HG02870 (cell line): ENCODE data around the gene SUMF1.
"Not testable (repeated sequence)": the region's sequence is repeated elsewhere in the genome, so short reads cannot be mapped to it uniquely, and the experiment has no call there.

Experiments used
- ATAC-seq: cut with Tn5 transposase; IDR thresholded peaks from one replicate; pipeline ENCODE4 v1.9.1; 2021; ENCODE audit warnings: mild to moderate bottlenecking, moderate library complexity; ENCODE audit not compliant: unreplicated experiment

Gene SUMF1

DNA sequence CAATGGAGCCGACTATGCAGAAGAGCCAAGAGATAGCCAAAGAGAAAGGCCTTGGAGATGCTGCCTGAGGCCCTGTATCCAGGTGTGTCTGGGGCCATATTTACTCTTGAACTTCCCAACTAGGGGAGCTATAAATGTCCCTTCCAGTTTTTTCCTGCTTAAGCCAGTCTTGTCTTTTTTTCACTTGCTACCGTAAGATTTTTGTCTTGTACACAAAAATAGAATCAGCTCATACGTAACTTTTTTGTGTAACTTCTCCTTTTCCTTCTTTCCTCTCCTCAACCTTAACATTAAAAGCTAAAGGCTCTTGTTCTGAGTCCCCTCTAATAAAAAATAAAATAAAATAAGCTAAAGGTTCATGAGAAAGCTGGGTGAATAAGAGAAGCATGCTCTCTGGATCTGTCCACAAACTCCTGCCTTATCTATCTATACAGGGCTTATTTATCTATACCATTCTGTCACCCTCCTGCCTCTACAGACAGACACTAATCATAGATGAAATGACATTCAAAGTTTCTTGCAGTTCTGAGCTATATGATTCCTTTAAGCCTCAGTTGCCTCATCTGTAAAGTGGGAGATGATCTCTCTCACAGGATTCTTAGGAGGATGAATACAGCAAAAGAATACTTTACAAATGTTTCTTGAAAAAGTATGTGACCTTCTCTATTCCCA, 4.6 kb downstream of the SUMF1 start:
- no peak for ATAC-seq

DNA sequence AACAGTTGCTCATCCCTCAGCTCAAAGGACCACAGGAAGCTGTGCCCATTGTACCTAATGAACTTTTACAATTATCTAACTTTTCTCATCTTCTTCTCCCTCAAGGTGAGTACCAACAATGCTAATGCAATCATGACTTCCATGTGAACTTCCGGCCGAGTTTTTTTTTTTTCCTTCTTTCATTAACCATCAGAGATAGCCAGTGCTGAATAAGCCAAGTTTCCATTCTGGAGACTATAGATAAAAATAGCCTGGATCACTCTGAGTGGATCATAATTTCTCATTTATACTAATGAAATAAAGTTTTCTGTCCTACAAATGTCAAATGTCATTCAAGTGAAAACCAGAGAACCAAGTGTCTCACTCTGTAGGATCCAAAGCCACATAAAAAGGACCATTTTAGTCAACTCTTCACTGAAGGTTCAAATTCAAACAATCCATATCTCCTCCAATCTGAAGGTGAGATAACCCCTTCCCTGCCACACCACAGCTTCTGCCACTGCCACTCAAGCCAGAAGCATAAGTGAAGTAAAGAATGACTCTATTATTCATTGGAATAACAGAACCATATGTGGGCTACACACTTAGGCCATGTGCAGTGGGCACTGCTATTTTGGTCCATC, 5.5 kb downstream of the SUMF1 start:
- no peak for ATAC-seq

DNA sequence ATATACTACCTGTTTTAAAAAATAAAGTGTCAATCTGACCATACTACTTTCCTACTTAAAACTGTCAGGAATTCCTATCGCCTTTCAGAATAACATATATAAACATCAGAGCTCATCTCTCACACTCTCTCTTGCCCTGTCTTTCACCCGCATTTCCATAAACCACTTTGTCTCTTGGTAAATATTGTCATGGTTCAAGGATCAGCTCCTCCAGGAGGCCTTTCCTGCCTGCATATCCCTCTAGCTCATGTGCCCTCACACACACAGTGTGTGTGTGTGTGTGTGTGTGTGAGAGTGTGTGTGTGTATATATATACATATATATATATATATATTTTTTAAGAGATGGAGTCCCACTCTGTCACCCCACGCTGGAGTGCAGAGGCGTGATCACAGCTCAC, 6.7 kb downstream of the SUMF1 start:
- no peak for ATAC-seq

DNA sequence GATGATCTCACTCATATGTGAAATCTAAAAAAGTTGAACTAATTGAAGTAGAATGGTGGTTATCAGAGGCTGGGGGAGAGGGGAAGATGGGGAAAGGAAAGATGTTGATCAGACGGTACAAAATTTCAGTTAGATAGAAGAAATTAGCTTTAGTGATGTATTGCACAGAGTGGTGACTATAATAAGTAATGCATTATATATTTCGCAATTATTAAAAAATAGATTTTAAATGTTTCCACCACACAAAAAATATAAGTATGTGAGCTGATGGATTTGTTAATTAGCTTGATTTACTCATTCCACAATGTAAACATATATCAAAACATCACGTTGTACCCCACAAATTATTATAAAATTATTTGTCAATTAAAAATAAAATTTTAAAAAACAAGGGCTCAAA, 8.1 kb downstream of the SUMF1 start:
- ATAC-seq = no peak

DNA sequence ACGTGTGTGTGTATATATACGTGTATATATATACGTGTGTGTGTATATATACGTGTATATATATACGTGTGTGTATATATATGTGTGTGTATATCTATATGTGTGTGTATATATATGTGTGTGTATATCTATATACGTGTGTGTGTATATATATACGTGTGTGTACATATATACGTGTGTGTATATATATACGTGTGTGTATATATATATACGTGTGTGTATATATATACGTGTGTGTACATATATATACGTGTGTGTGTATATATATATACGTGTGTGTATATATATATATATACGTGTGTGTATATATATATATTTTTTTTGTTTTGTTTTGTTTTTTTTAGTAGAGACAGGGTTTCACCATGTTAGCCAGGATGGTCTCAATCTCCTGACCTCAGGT, 10.3 kb downstream of the SUMF1 start:
- ATAC-seq = not testable (repeated sequence)

DNA sequence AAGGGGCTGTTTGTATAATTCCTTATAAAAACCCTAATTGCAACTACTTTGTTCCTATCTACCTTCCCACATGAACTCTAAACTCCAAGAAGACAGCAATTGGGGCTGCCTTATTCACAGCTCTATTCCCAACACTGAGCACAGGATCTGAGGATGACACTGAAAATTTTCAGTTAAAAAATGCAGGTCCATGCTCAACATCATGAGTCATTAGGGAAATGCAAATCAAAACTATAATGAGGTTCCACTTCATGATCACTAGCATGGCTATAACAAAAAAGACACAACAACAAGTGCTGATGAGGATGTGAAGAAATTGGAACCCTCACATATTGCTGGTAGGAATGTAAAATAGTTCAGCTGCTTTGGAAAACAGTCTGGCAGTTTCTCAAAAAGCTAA, 12.9 kb downstream of the SUMF1 start:
- ATAC-seq = no peak

DNA sequence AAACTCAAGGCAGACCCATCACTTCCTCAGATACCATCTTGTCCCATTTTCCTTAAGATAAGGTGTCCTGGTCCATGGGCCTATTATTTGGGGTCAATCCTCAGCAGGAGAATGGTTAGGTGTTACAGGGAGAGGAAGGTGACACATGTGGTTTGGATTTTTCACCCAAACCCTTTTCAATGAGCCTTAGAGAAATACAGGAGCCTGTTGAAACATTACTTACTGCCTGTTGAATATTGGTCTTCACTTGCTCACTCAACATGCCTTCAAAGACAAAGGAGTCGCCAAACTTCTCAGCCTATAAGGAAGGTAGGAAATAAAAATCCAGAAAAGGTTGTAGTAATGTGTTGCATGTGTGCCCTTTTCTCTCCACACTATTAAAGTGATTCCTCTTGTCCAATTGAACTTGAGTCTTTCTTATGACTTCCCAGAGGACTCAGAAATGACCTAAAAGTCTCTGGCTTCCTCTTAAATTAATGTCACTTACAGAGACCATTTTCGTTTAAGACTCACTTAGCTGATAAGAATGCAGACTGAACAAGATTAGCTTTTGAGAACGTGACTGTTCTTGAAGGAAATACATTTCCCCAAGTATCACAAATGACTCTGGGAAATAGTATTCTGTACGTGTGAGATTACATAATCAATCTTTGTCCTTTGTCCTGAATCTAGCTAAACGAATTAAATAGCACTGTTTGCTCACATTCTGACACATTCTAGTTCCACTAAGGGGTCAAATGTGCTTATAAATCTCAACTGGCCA, 17.8 kb downstream of the SUMF1 start:
- ATAC-seq = no peak

DNA sequence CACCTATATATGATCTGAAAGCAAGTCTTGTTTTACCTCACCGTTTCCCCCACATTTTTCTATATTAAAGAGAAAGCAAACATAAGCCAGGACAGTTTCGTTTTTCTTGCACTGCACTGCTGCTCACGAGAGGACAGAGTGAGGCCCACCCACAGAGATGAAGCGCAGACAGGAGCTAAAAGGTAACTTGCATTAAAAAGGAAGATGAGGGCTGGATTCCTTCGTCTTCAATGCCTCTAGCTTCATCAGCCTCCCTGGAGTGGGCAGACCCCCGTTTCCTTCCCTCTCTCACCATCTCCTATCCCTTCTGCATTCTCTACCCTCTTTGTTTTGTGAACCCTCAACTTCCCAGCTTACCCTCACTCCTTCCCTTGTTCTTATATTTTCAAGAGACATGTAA, 18.9 kb downstream of the SUMF1 start:
- no peak for ATAC-seq

DNA sequence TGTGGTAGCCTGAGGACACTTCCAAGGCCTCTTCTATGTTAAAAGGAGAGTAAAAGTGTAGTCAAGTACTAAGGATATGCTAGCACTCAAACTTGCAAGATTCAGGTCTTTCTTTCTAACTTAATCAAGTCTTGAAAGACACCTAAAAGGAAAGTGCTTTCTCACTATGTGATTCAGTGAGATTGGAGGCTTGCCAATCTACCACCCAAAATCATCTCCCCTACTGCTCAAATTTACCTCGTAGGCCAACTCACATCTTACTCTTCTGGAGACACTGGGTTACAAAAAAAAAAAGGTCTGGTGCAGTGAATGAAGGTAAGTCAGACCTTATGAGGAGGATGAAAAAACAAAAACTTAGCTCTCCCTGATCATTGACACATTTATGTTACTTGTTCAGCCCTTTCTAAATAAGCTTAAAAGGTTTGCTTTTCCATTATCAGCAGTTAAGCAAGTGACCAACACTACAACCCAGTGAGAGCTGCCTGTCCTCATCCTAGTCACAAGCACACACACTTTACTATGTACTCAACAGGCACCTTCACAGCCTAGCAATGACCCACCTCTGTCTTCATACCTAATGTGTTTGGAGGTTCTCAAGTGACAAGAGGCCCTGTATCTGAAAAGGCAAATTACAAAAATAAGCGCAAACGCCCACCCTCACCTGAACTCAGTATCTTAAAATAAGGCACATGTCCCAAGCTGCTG, 19.6 kb downstream of the SUMF1 start:
- ATAC-seq = no peak

DNA sequence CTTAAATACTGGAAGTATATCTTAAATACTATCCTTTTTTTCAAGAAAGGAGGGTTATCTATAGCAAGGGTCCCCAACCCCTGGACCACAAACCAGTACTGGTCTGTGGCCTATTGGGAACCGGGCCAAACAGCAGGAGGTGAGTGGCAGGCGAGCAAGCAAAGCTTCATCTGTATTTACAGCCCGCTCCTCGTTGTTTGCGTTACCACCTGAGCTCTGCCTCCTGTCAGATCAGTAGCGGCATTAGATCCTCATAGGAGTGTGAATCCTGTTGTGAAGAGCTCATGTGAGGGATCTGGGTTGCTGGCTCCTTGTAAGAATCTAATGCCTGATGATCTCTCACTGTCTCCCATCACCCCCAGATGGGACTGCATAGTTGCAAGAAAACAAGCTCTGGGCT, 26.1 kb downstream of the SUMF1 start:
- no peak for ATAC-seq

DNA sequence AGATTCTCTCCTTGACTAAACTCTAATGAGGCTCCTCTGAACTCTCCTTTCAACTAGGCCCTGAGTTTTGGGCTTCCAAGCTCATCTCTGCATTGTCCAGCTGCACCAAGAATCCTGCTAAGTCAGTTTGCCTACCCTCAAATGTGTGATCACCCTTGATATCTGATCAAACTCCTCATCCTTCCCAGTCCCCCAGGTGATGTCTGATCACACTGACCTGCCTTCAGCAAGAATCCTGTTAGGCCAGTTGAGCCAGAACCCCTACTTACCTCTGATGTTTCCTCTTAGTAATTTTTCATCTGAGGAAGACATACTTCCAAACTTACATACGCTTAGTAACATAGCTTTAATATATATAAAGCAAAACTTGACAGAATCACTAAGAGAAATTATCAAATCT, 28.8 kb downstream of the SUMF1 start:
- no peak for ATAC-seq

DNA sequence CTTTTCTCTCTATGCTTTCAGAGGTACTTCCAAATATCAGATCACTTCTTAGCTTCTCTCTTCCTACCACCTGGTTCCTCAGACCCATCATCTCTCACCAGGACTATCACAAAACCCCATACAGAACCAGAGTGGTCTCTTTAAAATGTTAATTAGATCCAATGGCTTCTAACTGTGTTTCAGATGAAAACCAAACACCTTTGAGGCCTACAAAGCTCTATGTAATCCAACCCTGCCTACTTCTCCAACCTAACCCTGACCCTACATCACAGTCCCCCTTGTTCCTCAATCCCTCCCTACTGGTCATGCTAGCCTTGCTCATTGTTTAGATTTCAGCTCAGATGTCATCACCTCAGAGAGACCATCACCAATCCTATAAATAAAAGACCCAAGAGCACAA, 34.8 kb downstream of the SUMF1 start:
- no peak for ATAC-seq

DNA sequence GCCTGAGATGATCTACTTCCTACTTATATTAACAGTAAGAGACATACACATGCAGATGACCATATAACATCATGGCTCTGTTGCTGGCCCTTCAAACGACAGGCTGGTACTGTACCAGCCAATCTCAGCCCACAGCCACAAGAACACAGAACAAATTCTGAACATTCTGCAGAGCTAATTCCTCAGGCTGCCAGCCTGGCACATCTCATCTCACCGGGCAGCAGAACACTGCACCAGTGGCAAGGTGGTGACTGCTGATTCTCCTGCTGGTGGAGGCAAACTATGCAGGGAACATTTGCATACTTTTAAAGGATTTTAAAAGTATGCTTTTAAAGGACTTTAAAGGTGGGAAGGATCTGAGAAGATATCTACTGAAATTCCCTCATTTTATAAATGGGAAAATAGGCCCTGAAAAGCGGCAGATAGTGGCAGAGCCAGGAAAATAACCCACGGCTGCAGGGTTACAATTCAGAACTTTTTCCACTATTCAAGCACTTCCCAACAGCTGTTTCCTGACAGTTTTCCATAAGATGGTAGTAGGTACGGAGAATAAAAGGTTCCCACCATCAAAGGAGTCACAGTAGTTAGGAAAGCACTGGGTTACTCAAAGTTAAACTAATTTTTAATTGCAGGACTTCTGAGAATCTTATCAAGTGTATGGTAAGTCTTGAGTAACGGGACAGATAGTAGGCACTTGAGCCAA, 37.3 kb downstream of the SUMF1 start:
- no peak for ATAC-seq

DNA sequence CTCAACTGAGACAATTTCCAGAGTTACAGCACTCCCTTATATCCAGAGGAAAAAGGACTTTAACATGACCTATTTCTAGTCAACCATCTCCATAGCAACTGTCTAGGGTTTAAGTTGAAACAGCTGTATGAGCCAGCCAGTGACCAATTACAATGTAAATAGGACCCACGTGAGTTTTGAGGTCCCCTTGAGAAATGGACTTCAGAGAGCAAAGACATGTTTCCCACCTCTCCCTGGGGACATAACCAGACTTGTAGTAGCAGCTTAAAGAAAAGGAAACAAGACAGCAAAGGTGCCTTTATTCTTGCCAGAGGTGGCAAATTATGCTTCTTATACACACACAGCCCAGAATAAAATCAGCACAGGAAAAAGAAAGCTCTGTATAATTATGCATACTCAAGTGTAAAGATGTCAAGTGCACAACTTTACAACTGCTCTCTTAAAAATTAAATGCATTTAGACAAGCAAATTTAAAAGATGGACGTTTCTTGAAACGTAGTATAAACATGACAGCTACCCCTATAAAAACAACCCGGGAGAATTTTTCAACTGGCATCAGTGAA, 40.2 kb downstream of the SUMF1 start:
- ATAC-seq = peak; percentile 87

DNA sequence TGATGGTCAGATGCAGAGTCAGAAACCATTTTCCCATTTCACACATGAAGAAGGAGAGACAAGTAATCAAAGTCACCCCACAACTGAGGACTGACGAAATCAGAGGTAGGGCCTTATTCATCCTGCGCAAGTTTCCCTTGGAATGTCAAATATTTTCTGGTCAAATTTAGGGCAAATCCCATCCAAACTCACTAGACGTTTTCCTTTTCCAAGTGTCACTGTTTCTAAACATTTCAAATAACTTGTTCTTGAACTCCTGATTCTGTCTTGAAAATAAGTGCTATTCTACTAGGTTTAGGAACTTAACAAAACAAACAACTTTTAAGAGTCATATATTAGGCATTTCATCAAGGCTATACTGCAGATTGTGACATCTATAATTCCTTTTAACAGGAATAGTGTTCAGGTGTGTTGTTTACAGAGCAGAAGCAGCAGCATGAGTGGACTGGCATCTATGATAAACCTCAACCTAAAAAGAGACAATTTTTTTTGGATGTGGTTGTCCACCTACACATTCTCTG, 40.7 kb downstream of the SUMF1 start:
- ATAC-seq = no peak

DNA sequence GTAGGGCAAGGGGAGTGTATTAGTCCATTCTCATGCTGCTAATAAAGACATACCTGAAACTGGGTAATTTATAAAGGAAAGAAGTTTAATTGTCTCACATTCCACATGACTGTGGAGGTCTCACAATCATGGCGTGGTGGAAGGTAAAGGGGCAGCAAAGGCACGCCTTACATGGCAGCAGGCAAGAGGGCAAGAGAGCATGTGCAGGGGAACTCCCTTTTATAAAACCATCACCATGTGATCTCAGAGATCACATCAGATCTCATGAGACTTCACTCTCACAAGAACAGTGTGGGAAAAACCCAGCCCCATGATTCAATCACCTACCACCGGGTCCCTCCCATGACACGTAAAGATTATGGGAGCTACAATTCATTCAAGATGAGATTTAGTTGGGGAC, 41.4 kb downstream of the SUMF1 start:
- ATAC-seq = no peak

DNA sequence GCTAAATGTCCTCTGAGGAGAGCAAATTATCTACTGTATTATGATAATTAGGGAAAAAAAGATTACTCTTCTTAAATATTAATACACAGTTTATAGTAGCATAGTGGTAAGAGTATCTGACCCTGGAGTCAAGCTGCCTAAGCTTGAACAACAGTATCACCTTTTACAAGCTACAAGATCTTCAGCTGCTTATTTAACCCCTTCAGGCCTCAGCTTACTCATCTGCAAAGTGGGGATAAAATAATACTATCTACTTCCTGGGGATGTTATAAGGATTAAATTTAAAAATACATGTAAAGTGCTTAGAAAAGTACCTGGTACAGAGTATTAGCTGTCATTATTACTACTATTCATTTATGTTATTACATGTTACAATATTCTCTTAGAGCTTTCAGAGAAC, 42.0 kb downstream of the SUMF1 start:
- ATAC-seq = no peak

DNA sequence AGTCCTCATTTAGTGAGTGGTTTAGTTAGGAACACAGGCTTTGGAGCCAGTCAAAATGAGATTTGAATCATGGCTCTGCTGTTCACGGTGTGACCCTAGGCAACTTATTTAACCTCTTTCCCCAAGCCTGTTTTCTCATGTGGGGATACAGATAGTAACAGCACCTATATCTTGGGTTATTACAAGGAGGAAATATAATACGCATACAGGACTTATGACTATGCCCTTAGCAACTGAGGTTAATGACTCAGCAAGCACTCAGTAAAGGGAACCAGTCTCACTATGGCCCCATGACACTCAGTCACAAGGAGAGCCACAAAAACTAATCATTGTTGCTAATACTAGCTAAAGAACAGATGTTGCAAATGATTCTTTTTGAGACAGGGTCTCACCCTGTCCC, 45.9 kb downstream of the SUMF1 start:
- ATAC-seq = peak; percentile 87

DNA sequence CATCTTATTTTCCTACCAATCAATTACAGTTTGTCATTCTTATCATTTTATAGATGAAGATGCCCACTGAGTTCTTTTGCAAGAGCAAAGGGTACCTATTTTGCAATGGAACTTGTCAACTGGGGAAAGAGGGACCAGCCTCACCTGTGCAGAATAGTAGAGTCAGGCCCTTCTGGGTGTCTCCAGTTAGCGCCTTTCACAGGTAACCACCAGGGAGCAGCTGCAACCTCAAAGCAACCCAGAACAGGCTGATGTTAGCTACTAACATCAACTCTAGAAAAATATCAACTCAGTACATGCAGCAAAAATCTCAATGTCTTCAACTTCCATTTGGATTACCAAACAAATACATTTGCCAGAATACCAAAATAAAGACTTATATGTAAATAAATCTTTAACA, 47.1 kb downstream of the SUMF1 start:
- no peak for ATAC-seq

DNA sequence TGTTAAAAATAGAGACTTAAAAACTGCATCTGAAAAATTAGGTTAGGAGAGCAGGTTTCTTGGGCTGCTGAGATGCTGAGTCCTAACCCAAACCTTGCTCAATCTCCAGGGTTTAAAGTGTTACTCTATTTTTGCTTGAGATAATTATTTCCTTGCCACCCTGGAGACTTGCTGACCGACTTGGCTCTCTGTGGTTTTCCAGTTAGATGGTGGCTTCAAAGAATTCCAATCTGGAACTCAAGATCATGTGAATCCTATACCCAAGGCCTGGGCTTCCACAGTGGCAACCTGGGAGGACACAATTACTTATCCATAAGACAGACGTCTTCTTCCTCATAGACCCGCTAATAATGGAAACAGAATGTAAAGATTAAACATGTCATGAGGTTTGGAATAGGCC, 47.7 kb downstream of the SUMF1 start:
- no peak for ATAC-seq

DNA sequence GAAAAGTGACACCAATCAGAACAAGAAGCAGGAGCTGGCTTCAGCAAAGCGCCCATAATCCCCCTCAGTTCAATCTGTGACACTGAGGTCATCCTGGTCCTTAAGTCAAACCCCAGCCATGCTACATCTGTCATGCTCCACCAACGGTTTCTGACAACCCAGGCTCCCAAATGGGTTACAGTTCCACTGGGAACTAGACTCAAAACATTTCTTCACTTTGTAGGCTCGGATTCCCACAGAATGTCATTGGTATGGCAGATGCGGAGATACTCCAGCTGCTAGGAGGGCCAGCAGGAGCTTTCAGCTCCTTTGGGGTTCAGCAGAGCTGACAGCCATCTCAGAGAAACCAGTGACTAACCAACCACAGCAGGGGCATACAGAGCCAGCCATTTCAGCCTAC, 48.9 kb downstream of the SUMF1 start:
- no peak for ATAC-seq
